Ishikawa (cell line): ENCODE results near the gene HCFC1.

Source experiments
- CEBPB ChIP-seq: IDR thresholded peaks from 2 replicates; pipeline ENCODE4 v1.6.1; 2012
- EP300 ChIP-seq: IDR thresholded peaks from 2 replicates; pipeline ENCODE4 v1.6.1; 2012; ENCODE audit warnings: borderline replicate concordance
- FOXM1 ChIP-seq: IDR thresholded peaks from 2 replicates; pipeline ENCODE4 v1.6.1; 2012; ENCODE audit warnings: low read depth, borderline replicate concordance
- NFIC ChIP-seq: IDR thresholded peaks from 2 replicates; pipeline ENCODE4 v1.6.1; 2012
- TAF1 ChIP-seq: IDR thresholded peaks from 2 replicates; pipeline ENCODE4 v1.6.1; 2012; ENCODE audit warnings: low read depth, mild to moderate bottlenecking
- USF1 ChIP-seq: IDR thresholded peaks from 2 replicates; pipeline ENCODE4 v1.6.1; 2012
- YY1 ChIP-seq: IDR thresholded peaks from 2 replicates; pipeline ENCODE4 v1.6.1; 2012; ENCODE audit warnings: low read depth

GRCh38 chrX:154010330-154011087 lies 38.9 kb upstream of the HCFC1 start:
- TF ChIP-seq TAF1 (no peak), CEBPB (no peak), YY1 (no peak), FOXM1 (no peak), EP300 (no peak), NFIC (no peak), USF1 (no peak)
